MM.1S (cell line): Measurements from ENCODE around the gene ATM.

ENCODE experiments used
- EZH2 ChIP-seq: fragments of 300-600 bp; sonication (generic); optimal IDR thresholded peaks from 2 replicates; pipeline ENCODE3; 2017; ENCODE audit warnings: low read depth, mild to moderate bottlenecking, antibody characterized with exemption, low read length, mixed read lengths
- EZH2phosphoT487 ChIP-seq: fragments of 300-600 bp; sonication (generic); IDR thresholded peaks from 2 replicates; pipeline ENCODE4 v1.6.1; 2018; ENCODE audit warnings: antibody characterized with exemption, low read length
- TF ChIP-seq, protein P1 (sequence below): fragments of 300-600 bp; sonication (generic); IDR thresholded peaks from 2 replicates; pipeline ENCODE4 v1.5.1; 2016; ENCODE audit warnings: antibody characterized with exemption, low read length, mixed read lengths

DNA sequence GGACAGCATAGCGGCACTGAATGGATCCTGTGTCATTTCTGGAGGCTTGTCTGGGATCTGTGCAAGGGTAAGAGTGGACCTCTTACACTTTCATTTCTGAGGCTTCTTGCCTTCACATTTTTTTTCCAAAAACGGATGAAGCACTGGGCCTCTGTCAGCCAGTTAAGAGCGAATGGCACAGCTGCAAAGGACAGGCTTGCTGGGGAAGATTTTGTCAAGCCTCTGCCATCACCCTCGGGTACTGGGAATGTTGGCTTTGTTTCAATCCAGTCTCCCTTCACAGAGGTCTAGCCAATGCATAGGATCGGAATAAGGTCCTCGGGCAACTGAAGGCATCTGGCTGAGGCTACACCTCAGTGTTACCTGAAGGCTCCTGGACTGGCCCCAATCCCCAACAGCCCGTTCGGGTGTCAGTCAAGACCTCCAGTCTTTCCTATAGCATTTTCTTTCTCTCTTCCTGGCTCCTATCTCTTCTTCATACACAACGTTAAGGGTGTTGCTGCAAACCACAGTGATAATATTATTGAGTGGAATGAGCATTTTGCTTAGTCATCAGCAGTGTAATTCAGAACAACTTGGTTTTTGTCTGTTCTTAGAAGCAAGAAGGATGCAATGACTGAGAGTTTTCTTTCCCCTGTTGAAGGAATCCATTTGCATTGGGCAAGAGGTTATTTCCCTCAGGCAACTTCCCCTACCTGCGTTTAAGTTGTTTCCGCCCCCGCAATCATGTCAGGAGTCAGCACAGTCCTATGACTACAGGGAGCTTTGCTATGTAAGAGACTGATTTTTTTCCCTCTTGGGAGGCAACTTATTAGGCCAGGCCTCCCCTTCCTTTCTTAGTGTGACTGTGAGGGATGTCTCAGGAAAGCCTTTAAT is 23.2 kb upstream of the ATM start:
- TF ChIP-seq, protein P1, sequence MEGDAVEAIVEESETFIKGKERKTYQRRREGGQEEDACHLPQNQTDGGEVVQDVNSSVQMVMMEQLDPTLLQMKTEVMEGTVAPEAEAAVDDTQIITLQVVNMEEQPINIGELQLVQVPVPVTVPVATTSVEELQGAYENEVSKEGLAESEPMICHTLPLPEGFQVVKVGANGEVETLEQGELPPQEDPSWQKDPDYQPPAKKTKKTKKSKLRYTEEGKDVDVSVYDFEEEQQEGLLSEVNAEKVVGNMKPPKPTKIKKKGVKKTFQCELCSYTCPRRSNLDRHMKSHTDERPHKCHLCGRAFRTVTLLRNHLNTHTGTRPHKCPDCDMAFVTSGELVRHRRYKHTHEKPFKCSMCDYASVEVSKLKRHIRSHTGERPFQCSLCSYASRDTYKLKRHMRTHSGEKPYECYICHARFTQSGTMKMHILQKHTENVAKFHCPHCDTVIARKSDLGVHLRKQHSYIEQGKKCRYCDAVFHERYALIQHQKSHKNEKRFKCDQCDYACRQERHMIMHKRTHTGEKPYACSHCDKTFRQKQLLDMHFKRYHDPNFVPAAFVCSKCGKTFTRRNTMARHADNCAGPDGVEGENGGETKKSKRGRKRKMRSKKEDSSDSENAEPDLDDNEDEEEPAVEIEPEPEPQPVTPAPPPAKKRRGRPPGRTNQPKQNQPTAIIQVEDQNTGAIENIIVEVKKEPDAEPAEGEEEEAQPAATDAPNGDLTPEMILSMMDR: no peak
- TF ChIP-seq EZH2: no peak
- no peak for TF ChIP-seq EZH2phosphoT487
